GM20000 (cell line): Measurements from ENCODE around the gene LRRC3.

Experiments used
- DNase-seq: peaks from one replicate; pipeline ENCODE4 v3.0.0; 2012; ENCODE audit warnings: low spot score
- TF ChIP-seq, protein P1 (sequence below): IDR thresholded peaks from 2 replicates; pipeline ENCODE4 v1.5.1; 2012; ENCODE audit warnings: mild to moderate bottlenecking, control low read depth; ENCODE audit errors: extremely low read depth, missing control alignments

Gene LRRC3

DNA sequence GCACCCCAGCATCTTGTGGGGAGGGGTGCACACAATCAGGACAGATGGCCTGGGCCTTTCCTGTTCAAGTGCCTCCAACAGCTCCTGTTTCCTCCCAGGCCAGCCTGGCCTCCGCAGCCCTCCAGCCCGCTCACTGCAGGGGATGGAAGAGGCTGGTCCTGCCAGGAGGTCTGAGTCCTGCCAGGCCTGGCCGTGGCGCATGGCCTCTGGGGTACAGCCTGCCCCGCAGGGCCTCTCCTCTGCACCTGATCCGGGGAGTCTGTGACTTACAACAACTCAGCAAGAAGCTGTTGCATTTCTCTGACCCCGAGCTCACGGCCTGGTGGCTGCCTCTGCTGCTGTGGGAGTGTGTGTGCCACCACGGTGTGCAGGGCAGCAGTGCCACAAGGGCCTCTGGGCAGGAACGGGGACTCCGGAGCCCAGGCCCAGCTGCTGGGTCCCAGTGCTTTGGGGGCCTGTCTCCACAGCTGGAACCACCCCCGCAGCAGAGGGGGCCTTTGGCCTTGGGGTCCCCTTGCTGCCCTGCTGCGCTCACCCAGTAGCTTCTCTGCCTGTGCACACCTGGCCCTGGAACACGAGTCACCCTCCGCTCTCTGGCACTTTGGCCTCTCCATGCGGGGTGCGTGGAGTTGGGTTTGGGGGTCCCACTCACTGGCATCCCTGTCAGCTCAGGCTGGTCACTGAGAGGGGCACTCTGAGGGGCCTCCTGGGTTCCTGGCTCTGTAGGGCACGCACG lies 17.4 kb upstream of the LRRC3 start:
- TF ChIP-seq, protein P1, sequence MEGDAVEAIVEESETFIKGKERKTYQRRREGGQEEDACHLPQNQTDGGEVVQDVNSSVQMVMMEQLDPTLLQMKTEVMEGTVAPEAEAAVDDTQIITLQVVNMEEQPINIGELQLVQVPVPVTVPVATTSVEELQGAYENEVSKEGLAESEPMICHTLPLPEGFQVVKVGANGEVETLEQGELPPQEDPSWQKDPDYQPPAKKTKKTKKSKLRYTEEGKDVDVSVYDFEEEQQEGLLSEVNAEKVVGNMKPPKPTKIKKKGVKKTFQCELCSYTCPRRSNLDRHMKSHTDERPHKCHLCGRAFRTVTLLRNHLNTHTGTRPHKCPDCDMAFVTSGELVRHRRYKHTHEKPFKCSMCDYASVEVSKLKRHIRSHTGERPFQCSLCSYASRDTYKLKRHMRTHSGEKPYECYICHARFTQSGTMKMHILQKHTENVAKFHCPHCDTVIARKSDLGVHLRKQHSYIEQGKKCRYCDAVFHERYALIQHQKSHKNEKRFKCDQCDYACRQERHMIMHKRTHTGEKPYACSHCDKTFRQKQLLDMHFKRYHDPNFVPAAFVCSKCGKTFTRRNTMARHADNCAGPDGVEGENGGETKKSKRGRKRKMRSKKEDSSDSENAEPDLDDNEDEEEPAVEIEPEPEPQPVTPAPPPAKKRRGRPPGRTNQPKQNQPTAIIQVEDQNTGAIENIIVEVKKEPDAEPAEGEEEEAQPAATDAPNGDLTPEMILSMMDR: no peak
- DNase-seq: no peak

DNA sequence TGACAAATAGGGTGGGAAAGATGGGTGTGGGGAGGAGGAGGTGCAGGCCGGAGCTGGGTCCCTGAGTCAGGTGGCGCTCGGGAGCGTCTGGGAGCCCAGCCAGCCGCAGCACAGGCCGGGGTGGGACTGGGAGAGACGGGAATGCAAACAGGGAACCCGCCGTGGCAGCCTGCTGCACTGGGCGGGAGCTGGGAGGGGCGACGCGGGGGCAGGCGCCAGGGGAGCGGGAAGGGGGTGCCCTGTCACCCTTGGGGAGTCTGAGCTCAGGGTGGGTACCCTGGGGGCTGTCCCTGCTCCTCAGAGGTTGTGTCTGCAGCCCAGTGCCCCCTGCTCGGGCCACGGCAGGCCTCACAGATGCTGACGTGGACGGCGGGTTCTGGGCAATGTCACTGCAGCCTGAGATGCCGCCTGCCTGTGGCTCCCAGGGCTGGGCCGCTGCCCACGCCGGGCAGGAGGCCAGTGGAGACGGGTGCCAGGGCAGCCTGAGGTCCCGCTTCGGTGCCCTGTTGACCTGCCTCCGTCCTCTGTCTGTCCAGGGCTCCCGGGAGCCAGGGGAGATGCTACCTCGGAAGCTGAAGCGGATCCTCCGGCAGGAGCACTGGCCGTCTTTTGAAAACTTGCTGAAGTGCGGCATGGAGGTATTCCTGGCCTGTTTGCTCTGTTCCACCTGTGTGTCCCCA lies 16.6 kb upstream of the LRRC3 start:
- TF ChIP-seq, protein P1: no peak
- no peak for DNase-seq

- TF ChIP-seq, protein P1: no peak
- no peak for DNase-seq
These were observed 16.1 kb upstream of the LRRC3 start for GRCh38 chr21:44439211-44439600.

DNA sequence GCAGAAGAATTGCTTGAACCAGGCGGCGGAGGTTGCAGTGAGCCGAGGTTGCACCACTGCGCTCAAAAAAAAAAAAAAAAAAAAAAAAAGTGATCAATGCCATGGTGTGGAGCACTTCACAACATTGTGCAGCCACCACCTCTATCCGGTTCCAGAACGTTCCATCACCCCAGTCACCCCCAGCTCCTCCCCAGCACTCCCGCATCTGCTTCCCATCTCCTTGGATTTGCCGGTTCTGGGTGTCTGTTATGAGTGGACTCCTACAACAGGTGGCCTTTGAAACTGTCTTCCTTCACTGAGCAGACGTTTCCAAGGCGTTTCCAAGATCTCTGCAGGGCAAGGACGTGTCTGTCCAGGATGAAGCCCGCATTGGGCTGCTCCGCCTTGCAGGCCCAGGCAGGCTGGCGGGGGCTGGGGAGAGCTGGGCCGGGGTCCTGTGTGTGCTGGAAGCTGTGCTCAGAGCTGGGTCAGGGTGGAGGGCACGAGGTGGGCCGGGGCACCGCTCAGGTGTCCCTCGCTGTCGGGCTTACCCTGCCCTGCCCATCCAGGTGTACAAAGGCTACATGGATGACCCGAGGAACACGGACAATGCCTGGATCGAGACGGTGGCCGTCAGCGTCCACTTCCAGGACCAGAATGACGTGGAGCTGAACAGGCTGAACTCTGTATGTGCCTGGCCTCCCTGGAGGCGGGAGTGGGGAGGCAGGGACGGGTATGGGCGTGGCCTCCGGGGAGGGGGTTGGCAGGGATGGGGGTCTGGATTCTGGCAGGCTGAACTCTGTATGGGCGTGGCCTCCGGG lies 14.9 kb upstream of the LRRC3 start:
- TF ChIP-seq, protein P1: no peak
- no peak for DNase-seq

- no peak for DNase-seq
- TF ChIP-seq, protein P1: no peak
These were observed 14.3 kb upstream of the LRRC3 start for GRCh38 chr21:44441041-44441400.

GRCh38 chr21:44441581-44442265 lies 13.6 kb upstream of the LRRC3 start:
- DNase-seq: no peak
- TF ChIP-seq, protein P1: no peak
